ENCODE results near the gene BHLHE23. TPM values are rescaled to one million over a fixed set of nuclear protein-coding genes. Genes with fewer than 3 reads are reported as not detected.

The BHLHE23 gene
- total RNA-seq, 1 experiment from 2014 or later = not detected

DNA sequence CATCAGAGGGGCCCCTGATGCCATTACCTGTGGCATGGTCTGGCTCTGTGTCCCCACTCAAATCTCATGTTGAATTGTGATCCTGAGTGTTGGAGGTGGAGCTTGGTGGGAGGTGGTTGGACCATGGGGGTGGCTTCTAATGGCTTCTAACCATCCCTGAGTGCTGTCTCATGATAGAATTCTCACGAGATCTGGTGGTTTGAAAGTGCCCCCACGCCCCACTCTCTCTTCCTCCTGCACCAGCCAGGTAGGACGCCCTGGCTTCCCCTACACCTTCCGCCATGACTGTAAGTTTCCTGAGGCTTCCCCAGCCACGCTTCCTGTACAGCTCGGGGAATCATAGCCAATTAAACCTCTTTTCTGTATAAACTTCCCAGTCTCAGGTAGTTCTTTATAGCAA, 14.9 kb downstream of the BHLHE23 start:
- no peak overlapping the region for H3K27ac Mint-ChIP-seq (ENCODE audit: low read depth, unreplicated experiment)
- intact Hi-C loops (cut with micrococcal nuclease) = no loop called here
- H3K4me3 Mint-ChIP-seq (ENCODE audit: unreplicated experiment) = no peak overlapping the region
- DNase-seq (ENCODE audit: unreplicated experiment) = no peak
- no peaks in the 10 kb centered on the region for H3K9me3 Mint-ChIP-seq (ENCODE audit: unreplicated experiment)
- CTCF ChIA-PET = interaction anchor here (0.8 to 1.4 kb wide), 2 partner anchors 20 to 88 kb away, joined by 3 to 11 read pairs; no protein-coding TSS in a partner anchor
- H3K4me1 Mint-ChIP-seq (ENCODE audit: insufficient read depth, unreplicated experiment) = peaks cover 4% of the 10 kb centered on the region
- no peaks in the 10 kb centered on the region for H3K36me3 Mint-ChIP-seq (ENCODE audit: insufficient read depth, unreplicated experiment)
- H3K27me3 Mint-ChIP-seq (ENCODE audit: insufficient read depth, unreplicated experiment) = peaks cover 61% of the 10 kb centered on the region
- no TSS peak for BruUV-seq (replicated peaks)
- POLR2A ChIA-PET = interaction anchor here (1.2 kb wide), 1 partner anchor 23 kb away, joined by 3 read pairs; no protein-coding TSS in a partner anchor
- TF ChIP-seq, protein P1, sequence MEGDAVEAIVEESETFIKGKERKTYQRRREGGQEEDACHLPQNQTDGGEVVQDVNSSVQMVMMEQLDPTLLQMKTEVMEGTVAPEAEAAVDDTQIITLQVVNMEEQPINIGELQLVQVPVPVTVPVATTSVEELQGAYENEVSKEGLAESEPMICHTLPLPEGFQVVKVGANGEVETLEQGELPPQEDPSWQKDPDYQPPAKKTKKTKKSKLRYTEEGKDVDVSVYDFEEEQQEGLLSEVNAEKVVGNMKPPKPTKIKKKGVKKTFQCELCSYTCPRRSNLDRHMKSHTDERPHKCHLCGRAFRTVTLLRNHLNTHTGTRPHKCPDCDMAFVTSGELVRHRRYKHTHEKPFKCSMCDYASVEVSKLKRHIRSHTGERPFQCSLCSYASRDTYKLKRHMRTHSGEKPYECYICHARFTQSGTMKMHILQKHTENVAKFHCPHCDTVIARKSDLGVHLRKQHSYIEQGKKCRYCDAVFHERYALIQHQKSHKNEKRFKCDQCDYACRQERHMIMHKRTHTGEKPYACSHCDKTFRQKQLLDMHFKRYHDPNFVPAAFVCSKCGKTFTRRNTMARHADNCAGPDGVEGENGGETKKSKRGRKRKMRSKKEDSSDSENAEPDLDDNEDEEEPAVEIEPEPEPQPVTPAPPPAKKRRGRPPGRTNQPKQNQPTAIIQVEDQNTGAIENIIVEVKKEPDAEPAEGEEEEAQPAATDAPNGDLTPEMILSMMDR (IDR thresholded peaks at IDR 0.05; ENCODE audit: unreplicated experiment) = no peak

DNA sequence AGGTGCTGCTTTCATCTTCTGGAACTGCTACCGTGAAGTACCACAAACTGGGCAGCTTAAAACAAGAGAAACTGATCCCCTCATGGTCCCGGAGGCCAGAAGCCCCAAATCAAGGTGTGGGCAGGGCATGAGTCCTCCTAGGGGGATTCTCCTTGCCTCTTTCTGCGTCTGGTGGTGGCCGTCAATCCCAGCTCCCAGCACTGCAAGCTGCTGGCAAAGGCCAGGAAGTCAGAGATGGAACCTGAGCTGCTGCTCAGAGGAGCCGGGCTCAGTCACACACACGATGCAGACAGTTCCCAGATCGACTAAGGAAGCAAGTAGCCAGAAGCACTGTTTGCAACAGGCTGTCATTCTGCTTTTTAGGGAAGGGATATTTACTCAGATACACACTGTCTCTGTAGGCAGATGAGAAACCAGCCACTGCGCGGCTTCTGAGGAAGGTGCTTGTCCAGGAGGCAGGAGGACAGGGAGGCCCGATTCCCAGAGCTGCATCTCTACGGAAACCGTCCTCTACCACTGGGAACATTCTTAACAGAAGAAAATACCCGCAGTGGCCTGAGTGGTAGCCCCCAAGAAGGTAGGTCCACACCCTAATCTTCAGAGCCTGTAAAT, 15.5 kb downstream of the BHLHE23 start:
- Mint-ChIP-seq H3K9me3 (ENCODE audit: unreplicated experiment) (no peaks in the 10 kb centered on the region), H3K27ac (ENCODE audit: low read depth, unreplicated experiment) (no peak overlapping the region), H3K36me3 (ENCODE audit: insufficient read depth, unreplicated experiment) (no peaks in the 10 kb centered on the region), H3K4me1 (ENCODE audit: insufficient read depth, unreplicated experiment) (peaks cover 4% of the 10 kb centered on the region), H3K27me3 (ENCODE audit: insufficient read depth, unreplicated experiment) (peaks cover 55% of the 10 kb centered on the region), H3K4me3 (ENCODE audit: unreplicated experiment) (no peak overlapping the region)
- no peak for DNase-seq (ENCODE audit: unreplicated experiment)
- BruUV-seq (replicated peaks) = no TSS peak
- CTCF ChIA-PET = interaction anchor here (0.5 to 1.4 kb wide), 5 partner anchors 19 to 173 kb away, joined by 3 to 11 read pairs (median 3); no protein-coding TSS in a partner anchor
- POLR2A ChIA-PET = interaction anchor here (0.8 to 1.2 kb wide), 2 partner anchors 24 to 90 kb away, joined by 3 read pairs; no protein-coding TSS in a partner anchor
- intact Hi-C loops (cut with micrococcal nuclease) = no loop called here
- TF ChIP-seq, protein P1 (IDR thresholded peaks at IDR 0.05; ENCODE audit: unreplicated experiment) = no peak

DNA sequence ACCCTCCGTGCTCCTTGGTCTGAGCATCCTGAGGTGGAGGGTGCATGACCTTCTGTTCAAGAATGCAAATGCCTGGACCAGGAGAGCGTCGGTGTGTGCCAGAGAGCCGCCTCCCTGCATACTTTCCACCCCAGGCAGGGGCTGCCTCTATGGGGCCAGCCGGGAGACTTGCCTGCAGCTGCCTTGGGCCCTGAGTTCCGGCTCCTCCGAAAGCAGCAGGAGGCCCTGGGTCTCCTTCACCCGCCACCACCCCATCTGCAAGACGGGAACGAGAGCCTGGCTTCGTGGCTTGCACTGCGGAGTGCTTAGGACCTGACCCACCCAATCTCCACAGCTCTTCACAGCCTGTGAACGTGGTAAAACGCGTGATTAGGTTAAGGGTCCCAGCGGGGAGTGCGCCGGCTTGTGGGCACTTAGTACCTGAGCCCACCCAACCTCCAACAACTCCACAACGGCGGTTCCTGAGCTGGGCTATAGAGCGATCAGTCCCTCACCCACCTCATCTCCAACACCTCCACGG, 16.4 kb downstream of the BHLHE23 start:
- H3K27ac Mint-ChIP-seq (ENCODE audit: low read depth, unreplicated experiment) = no peak overlapping the region
- no peak for DNase-seq (ENCODE audit: unreplicated experiment)
- TF ChIP-seq, protein P1 (IDR thresholded peaks at IDR 0.05; ENCODE audit: unreplicated experiment) = no peak
- ChIA-PET POLR2A (interaction anchor here (0.8 to 1.2 kb wide), 2 partner anchors 25 to 89 kb away, joined by 3 read pairs; no protein-coding TSS in a partner anchor), CTCF (interaction anchor here (0.5 to 1.4 kb wide), 2 partner anchors 18 to 75 kb away, joined by 3 to 11 read pairs; no protein-coding TSS in a partner anchor)
- H3K4me1 Mint-ChIP-seq (ENCODE audit: insufficient read depth, unreplicated experiment) = peaks cover 4% of the 10 kb centered on the region
- no TSS peak for BruUV-seq (replicated peaks)
- H3K9me3 Mint-ChIP-seq (ENCODE audit: unreplicated experiment) = no peaks in the 10 kb centered on the region
- H3K4me3 Mint-ChIP-seq (ENCODE audit: unreplicated experiment) = no peak overlapping the region
- intact Hi-C loops (cut with micrococcal nuclease) = no loop called here
- no peaks in the 10 kb centered on the region for H3K36me3 Mint-ChIP-seq (ENCODE audit: insufficient read depth, unreplicated experiment)
- H3K27me3 Mint-ChIP-seq (ENCODE audit: insufficient read depth, unreplicated experiment) = peaks cover 47% of the 10 kb centered on the region

DNA sequence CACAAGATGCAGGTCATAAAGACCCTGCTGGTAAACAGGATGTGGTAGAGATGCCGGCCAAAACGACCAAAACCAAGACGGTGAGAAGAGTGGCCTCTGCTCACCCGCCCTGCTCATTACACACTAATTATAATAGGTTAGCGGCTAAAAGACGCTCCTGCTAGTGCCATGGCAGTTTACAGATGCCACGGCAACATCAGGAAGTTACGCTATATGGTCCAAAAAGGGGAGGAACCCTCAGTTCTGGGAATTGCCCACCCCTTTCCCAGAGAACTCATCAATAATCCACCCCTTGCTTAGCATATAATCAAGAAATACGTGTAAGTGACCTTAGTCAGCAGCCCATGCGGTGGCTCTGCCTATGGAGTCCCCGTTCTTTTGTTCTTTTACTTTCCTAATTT, 17.6 kb downstream of the BHLHE23 start:
- Mint-ChIP-seq H3K4me3 (ENCODE audit: unreplicated experiment) (no peak overlapping the region), H3K9me3 (ENCODE audit: unreplicated experiment) (no peaks in the 10 kb centered on the region), H3K27ac (ENCODE audit: low read depth, unreplicated experiment) (no peak overlapping the region), H3K36me3 (ENCODE audit: insufficient read depth, unreplicated experiment) (peaks cover 3% of the 10 kb centered on the region), H3K27me3 (ENCODE audit: insufficient read depth, unreplicated experiment) (peaks cover 47% of the 10 kb centered on the region), H3K4me1 (ENCODE audit: insufficient read depth, unreplicated experiment) (peaks cover 4% of the 10 kb centered on the region)
- DNase-seq (ENCODE audit: unreplicated experiment) = no peak
- intact Hi-C loops (cut with micrococcal nuclease) = no loop called here
- no TSS peak for BruUV-seq (replicated peaks)
- TF ChIP-seq, protein P1 (IDR thresholded peaks at IDR 0.05; ENCODE audit: unreplicated experiment) = no peak
- CTCF ChIA-PET = no interaction called here
- POLR2A ChIA-PET = no interaction called here
